GM12874 (cell line): Measurements from ENCODE around the gene FN1.

ENCODE experiments used
- CTCF ChIP-seq: IDR thresholded peaks from 2 replicates; pipeline ENCODE4 v1.5.1; 2011; ENCODE audit warnings: low read depth, mild to moderate bottlenecking, control low read depth, low read length, moderate library complexity; ENCODE audit not compliant: insufficient read depth

The FN1 gene

GRCh38 chr2:215432759-215433594, 2.9 kb downstream of the FN1 start:
- no peak for TF ChIP-seq CTCF

DNA sequence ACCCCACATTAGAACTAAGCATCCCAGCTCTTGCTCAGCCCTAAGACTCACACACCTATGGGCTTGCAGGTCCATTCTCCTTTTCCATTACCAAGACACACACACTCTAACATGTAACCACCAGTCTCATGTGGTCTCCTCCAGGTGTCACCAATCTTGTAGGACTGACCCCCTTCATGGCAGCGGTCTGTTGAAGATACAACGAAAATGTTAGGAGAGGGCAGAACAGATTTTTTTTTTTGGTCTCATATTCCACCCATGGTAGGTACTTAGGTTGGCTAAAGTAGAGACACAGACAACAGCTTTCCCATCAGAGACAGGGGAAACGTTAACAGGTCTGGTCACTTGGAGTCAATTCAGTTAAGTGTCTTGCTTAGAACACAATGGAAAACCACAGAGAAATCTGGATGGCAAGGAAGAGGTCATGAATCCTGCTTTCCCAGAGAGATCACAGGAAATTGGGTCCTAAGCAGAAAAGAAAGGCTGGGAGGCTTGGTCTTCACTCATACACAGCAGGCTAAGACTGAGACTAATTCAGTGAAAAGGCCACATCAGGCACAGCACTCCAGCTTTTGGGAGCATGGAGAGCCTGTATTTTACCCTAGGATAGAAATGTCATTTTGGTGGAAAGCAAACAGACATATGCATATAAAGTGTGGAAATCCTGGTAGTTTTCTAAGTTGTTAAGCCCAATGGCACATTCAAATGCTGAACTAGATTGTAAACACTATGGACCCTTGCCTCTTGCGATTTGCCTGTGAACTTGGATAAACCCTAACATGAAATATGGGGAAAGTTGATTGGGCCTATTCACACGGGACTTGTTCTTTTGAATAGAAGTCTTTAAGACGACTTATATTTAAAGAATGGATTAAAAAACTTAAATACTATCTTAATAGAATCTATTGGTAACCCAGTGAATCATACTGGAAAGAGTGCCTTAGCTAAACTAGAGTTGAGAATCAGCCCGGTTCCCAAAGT, 3.8 kb downstream of the FN1 start:
- no peak for TF ChIP-seq CTCF

DNA sequence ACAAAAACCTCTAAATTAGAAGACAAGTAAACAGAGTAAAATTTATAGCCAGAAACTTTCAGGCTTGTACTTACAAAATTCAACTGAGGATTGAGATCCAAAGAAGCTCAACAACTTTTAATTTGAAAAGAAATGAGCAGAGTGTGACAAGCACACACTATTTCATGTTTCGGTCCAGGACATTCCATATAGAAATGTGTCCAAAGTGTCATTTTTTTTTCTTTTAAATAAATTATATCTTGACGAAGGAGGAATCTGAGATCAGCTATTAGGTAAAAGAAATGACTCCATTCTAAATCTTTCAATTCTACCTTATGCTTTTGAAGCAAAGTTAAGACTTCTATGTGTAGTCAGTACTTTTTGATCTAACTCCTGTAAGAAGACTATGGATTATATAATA, 4.6 kb downstream of the FN1 start:
- TF ChIP-seq CTCF = no peak

DNA sequence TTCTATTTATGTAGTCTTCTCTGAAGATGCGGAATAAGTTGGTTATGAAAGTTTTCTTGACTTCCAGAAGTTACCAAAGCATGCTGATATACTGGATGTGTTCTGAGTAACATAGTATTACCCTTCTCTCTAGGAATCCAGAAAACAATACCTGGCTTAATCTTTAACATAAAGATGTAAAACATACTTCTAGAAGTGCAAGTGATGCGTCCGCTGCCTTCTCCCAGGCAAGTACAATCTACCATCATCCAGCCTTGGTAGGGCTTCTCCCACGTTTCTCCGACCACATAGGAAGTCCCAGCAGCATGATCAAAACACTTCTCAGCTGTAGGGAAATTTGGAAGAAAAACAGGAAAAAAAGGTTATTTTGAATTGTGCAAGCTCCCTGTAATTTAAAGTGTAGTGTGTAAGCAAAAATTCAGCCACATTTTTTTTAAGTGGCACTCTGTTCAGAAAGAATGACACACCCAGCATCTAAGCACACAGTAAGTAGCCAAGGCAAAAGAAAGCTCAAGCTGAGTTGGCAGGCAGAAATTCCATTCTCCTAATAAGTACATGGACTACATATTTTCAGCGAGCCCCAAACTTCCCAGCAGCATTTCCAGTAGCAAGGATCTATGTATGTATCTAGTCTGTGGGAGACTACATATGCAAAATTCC, 5.2 kb downstream of the FN1 start:
- no peak for TF ChIP-seq CTCF

DNA sequence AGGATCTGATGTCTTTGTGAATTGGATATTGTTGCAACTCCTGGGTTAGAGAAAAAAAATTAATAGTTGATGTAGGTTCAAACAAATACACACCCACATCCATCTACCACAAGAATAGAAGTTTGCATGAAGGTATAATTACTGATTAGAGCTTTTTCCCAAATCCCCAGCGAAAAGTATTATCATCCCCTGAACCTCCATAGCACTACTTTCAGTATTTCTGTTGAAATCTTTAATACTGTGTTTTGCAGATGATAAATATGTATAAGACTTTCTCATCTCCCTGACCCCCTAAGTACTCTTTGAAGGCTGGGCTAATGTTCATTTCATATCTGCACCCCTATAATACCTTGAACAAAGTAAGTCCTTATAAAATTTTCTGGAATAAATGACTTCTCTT, 6.4 kb downstream of the FN1 start:
- no peak for TF ChIP-seq CTCF

DNA sequence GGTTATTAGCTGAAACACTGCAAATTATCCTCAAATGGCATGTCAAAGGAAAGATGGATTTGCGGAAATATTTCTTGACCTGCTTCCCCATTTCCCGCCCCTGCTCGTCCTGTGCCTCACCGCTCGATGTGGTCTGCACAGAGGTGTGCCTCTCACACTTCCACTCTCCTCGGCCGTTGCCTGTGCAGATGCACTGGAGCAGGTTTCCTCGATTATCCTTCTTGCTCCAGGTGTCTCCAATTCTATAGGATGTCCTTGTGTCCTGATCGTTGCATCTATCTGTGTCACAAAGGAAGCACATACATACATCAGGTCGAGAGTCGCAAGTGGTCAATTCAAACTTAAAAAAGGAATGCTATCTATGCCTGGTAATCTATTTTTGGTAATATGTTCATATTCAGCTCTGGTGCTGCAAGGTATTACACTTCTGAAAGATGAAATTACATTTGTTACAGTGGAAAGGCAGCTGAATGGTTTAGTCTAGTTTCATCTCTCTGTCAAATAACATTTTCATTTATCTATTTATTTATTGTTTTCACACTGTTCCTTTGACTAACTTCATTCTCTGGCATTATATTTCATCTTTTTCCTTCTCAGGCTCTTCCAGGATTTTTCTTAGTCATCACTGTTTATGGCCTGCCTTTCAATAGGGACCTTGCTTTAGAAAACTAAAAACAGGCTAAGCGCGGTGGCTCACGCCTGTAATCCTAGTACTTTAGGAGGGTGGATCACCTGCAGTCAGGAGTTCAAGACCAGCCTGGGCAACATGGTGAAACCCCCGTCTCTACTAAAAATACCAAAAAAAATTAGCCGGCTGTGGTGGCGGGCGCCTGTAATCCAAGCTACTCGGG, 7.6 kb downstream of the FN1 start:
- TF ChIP-seq CTCF = no peak
